ENCODE data around the gene IMPA2.
"Not testable (repeated sequence)": the region's sequence is repeated elsewhere in the genome, so short reads cannot be mapped to it uniquely, and the experiment has no call there.

The IMPA2 gene

GRCh38 chr18:12027046-12027445, 45.7 kb downstream of the IMPA2 start:
- no peak for DNase-seq (ENCODE audit: extremely low read depth in 1 of 2, low read depth in 1 of 2)

GRCh38 chr18:12027480-12027879, 46.2 kb downstream of the IMPA2 start:
- DNase-seq (ENCODE audit: extremely low read depth in 1 of 2, low read depth in 1 of 2): no peak

- no peak for DNase-seq (ENCODE audit: extremely low read depth in 1 of 2, low read depth in 1 of 2)
These were observed 46.8 kb downstream of the IMPA2 start for GRCh38 chr18:12028040-12028628.

GRCh38 chr18:12028674-12029073, 47.4 kb downstream of the IMPA2 start:
- no peak for DNase-seq (ENCODE audit: extremely low read depth in 1 of 2, low read depth in 1 of 2)

- DNase-seq (ENCODE audit: extremely low read depth in 1 of 2, low read depth in 1 of 2): no peak
These were observed 48.7 kb downstream of the IMPA2 start for GRCh38 chr18:12029786-12030584.

- no peak for DNase-seq (ENCODE audit: extremely low read depth in 1 of 2, low read depth in 1 of 2)
These were observed 49.4 kb downstream of the IMPA2 start for GRCh38 chr18:12030670-12031069.

GRCh38 chr18:12031181-12031580, 49.9 kb downstream of the IMPA2 start:
- no peak for DNase-seq (ENCODE audit: extremely low read depth in 1 of 2, low read depth in 1 of 2)

- DNase-seq (ENCODE audit: extremely low read depth in 1 of 2, low read depth in 1 of 2): no peak
These were observed 50.5 kb downstream of the IMPA2 start for GRCh38 chr18:12031846-12032245.

GRCh38 chr18:12032786-12033642, 51.7 kb downstream of the IMPA2 start:
- no peak for DNase-seq (ENCODE audit: extremely low read depth in 1 of 2, low read depth in 1 of 2)

- DNase-seq (ENCODE audit: extremely low read depth in 1 of 2, low read depth in 1 of 2): no peak
These were observed 52.3 kb downstream of the IMPA2 start for GRCh38 chr18:12033643-12034025.

GRCh38 chr18:12034241-12035100, 53.2 kb downstream of the IMPA2 start:
- no peak for DNase-seq (ENCODE audit: extremely low read depth in 1 of 2, low read depth in 1 of 2)

- no peak for DNase-seq (ENCODE audit: extremely low read depth in 1 of 2, low read depth in 1 of 2)
These were observed 54.2 kb downstream of the IMPA2 start for GRCh38 chr18:12035481-12035880.

GRCh38 chr18:12036201-12036751, 55.0 kb downstream of the IMPA2 start:
- DNase-seq (ENCODE audit: extremely low read depth in 1 of 2, low read depth in 1 of 2): no peak

GRCh38 chr18:12038082-12038638, 56.9 kb downstream of the IMPA2 start:
- no peak for DNase-seq (ENCODE audit: extremely low read depth in 1 of 2, low read depth in 1 of 2)

GRCh38 chr18:12038639-12039539, 57.6 kb downstream of the IMPA2 start:
- peak; percentile 30 to 61 for DNase-seq (ENCODE audit: extremely low read depth in 1 of 2, low read depth in 1 of 2)

GRCh38 chr18:12039540-12039930, 58.2 kb downstream of the IMPA2 start:
- DNase-seq (ENCODE audit: extremely low read depth in 1 of 2, low read depth in 1 of 2): not testable (repeated sequence)

- DNase-seq (ENCODE audit: extremely low read depth in 1 of 2, low read depth in 1 of 2): no peak
These were observed 60.3 kb downstream of the IMPA2 start for GRCh38 chr18:12041561-12041960.

GRCh38 chr18:12043811-12044210, 62.5 kb downstream of the IMPA2 start:
- no peak for DNase-seq (ENCODE audit: extremely low read depth in 1 of 2, low read depth in 1 of 2)

- DNase-seq (ENCODE audit: extremely low read depth in 1 of 2, low read depth in 1 of 2): no peak
These were observed 63.3 kb downstream of the IMPA2 start for GRCh38 chr18:12044591-12044990.

Measured in activated CD8-positive, alpha-beta memory T cell treated with anti-CD3 and anti-CD28 coated beads for 1 hour (primary cell).